Left cardiac atrium (tissue), 4 donors: ENCODE results near the gene RP2. TPM values are rescaled to one million over a fixed set of nuclear protein-coding genes. Genes with fewer than 3 reads are reported as not detected.
A peak's percentile ranks its signal among the peaks of the same experiment; 100 is the strongest.

Experiments used
- ATAC-seq, 2 donors: fragments of 200-7000 bp; cut with Tn5 transposase; one replicate each; pipeline ENCODE4 v1.9.1; 2020; ENCODE audit warnings: mild to moderate bottlenecking in 2 of 2, moderate library complexity in 2 of 2
- DNase-seq: peaks from one replicate; pipeline ENCODE4 v3.0.0-alpha.2; 2020
- intact Hi-C, 2 donors: fragments of 100-400 bp; cut with DNase I; formaldehyde crosslinking; loops; one replicate each; pipeline versions ENCODE4 v1.14.1 to v1.15.1; 2022 to 2023
- total RNA-seq, 2 donors: library from RNA; stranded (reverse); fragmentation: NEBNext Ultra II Directional; extraction: Animal tissue kit (Norgen Biotek cat#: 25700); gene quantifications; one replicate each; pipeline ENCODE4 v1.2.1, GENCODE V29; 2021
- donor health status: DM: no; HTN: yes; CAD: no.
- donor health status: DM: no; HTN: yes; CAD: no; lungs with severe emphysema.
- donor health status: DM: yes; HTN: yes; CAD: no.
- donor health status: Dilated cardiomyopathy.

The RP2 gene
- total RNA-seq, 2 donors from 2014 or later: 5.7 to 5.9 TPM

GRCh38 chrX:46912098-46912602 lies 75.3 kb downstream of the RP2 start, which contains the start of gene JADE3:
TSS of gene JADE3 (plus strand) at chrX:46912421. CDS start at chrX:46984895, 72,474 bp downstream.
- DNase-seq: peak; percentile 81
- intact Hi-C loops: loop anchor here in 1 of 2 donors (10.0 kb wide), 1 partner anchor 63 kb away; no protein-coding TSS in a partner anchor
- ATAC-seq: peak; percentile 94 to 97

DNA sequence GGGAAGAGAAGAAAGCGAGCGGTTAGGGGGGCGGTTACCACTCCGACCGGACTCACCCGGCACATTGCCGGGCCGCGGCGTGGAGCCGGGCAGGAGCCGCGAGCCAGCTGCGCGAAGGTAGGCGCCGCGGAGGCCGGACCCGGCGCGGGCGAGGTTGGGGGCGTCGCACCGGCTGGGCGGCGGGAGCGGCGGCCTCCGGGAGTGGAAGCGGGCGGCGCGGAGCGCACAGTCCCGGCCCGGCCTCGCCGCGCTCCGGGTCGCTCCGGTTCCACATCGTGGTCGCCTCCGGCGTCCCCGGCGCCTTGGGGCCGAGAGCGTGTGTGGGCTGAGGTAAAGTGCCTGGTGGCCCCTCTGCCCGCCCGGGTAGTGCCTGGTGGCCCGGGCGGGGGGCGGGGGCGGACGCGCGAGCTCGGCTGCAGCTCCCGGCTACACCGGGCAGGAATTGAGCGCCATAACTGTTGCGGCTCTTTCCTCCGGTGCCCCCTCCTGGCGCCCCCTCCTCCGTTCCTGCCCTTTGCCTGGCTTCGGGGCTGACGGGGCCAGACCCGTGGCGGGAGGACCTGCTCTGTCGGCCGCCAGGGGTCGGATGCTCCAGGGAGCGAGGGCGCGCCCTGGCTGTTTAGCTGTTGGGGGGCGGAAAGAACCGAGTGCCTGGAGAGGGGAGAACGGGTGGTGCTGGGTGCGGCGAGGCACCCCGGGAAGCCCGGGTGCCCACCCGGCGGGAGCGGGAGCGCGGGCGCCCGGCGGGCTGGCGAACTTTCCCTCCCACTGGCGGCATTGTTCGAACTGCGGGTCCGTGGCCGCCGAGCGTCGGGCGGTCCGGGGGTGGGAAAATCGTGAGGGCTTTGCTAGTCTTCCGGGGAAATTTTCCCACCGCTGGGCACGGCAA lies 76.0 kb downstream of the RP2 start:
- peak; percentile 46 for DNase-seq
- peak; percentile 64 to 74 for ATAC-seq
- intact Hi-C loops: loop anchor here in 1 of 2 donors (10.0 kb wide), 1 partner anchor 62 kb away; no protein-coding TSS in a partner anchor

DNA sequence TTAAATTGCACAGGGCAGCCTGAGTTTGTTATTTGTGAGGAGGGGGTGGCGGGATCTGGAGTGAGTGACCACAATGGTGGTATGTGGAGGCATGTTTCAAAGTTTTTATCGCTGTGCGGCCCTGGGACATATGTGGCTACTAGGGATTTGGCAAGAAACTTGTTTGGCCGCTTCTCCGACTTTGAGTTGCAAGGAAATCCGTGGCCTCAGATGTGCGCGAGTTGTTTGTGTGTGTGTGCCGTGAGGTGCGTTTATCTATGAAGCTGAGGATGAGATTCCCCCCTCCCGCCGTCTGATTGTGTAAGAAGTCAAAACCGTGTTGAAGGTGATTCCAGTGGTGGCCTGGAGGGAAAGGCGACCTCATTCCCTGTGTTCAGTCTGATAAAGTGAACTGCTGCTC lies 76.8 kb downstream of the RP2 start:
- DNase-seq (peak; percentile 22), ATAC-seq (no peak)
- intact Hi-C loops: loop anchor here in 1 of 2 donors (10.0 kb wide), 1 partner anchor 61 kb away; no protein-coding TSS in a partner anchor

GRCh38 chrX:46916273-46916672 lies 79.4 kb downstream of the RP2 start:
- DNase-seq (no peak), ATAC-seq (no peak)
- intact Hi-C loops: loop anchor here in 1 of 2 donors (10.0 kb wide), 1 partner anchor 59 kb away; no protein-coding TSS in a partner anchor

DNA sequence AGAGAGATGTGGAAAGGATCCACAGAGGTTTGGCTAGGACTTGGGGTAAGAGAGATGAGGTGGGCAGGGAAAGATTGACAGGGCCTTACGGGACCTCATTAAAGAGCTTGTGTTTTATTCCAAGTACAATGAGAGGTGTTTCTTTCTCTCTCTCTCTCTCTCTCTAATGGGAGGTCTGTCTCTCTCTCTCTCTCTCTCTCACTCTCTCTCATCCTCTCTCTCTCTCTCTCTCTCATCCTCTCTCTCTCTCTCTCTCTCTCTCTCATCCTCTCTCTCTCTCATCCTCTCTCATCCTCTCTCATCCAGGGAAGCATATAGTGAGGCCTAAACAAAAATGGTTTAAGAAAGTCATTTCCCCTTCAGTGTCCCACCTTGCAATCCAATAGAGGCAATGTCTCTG lies 80.8 kb downstream of the RP2 start:
- intact Hi-C loops: loop anchor here in 1 of 2 donors (10.0 kb wide), 1 partner anchor 57 kb away; no protein-coding TSS in a partner anchor
- ATAC-seq (no peak), DNase-seq (no peak)

DNA sequence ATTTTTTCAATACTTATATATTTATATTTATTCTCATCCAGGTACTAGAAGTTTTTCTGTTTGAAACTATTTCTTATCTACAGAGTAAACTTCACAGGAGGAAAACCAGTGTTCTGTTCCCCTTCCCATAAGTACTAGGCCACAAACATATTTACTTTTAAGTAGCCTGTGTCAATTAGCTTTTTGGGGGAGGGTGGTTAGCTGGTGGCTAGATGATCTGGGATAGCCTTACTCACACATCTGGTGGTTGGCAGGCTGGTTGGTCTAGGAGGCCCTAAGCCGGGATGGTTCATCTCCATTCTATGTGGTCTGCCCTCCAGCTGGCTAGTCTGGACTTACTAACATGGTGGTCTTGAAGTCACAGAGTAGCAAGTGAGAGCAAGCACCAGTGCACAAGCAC lies 81.6 kb downstream of the RP2 start:
- ATAC-seq (no peak), DNase-seq (no peak)
- intact Hi-C loops: loop anchor here in 1 of 2 donors (10.0 kb wide), 1 partner anchor 56 kb away; no protein-coding TSS in a partner anchor

GRCh38 chrX:46920235-46920634 lies 83.4 kb downstream of the RP2 start:
- ATAC-seq (no peak), DNase-seq (no peak)
- intact Hi-C loops: no loop called here

- ATAC-seq: no peak
- DNase-seq: no peak
- intact Hi-C loops: no loop called here
These were observed 85.8 kb downstream of the RP2 start for GRCh38 chrX:46922611-46923010.

- intact Hi-C loops: no loop called here
- ATAC-seq (no peak), DNase-seq (no peak)
These were observed 90.9 kb downstream of the RP2 start for GRCh38 chrX:46927718-46928117.

GRCh38 chrX:46929439-46930261 lies 92.8 kb downstream of the RP2 start:
- no peak for ATAC-seq
- intact Hi-C loops: no loop called here
- no peak for DNase-seq

Other genes starting within 250 kb of the RP2 start
- gene SLC9A7, start 77.9 kb upstream of the RP2 start, total RNA-seq: 1 to 10 TPM; 4.0 to 4.8 TPM
- gene JADE3, start 75.4 kb downstream of the RP2 start, total RNA-seq: 1 to 10 TPM; 5.3 TPM
- gene RGN, start 241.4 kb downstream of the RP2 start, total RNA-seq: 10 to 100 TPM in 1 of 2 donors, 1 to 10 TPM in 1; 9.3 to 13.9 TPM